ENCODE data around the gene HOXC9.

Gene HOXC9

DNA sequence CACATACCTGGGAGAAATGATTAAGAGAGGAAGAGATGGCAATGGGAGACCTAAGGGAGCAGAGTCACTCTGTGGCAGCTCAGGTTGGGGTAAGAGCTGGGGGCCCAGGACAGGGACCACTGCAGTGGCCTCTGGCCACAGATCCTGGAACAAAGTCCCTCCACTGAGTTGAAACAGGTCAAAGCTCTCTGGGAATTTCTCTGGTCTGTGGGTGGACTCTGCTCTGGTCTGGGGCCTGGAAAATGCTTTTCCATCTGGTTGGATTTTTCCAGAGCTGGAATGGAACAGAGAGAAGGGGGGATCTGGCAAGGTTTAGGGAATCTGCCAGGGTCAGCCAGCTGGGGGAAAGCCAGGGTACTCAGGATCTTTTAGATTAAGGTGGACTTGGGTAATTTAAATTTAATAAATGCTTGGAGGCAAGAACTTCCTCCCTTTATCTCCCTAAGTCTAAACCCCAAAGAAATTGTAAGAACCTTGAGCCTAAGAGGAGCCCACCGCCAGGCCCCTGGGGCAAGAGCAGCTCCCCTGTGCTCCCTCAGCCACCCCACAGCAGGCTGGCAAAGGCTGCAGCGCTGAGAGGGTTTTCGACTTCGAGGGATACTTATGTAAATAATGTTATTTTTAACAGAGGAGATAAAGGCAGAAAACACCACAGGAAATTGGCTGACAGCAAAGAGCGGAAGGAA is 11.3 kb upstream of the HOXC9 start:
- DNase-seq (ENCODE audit: low read depth, low spot score), result no peak

DNA sequence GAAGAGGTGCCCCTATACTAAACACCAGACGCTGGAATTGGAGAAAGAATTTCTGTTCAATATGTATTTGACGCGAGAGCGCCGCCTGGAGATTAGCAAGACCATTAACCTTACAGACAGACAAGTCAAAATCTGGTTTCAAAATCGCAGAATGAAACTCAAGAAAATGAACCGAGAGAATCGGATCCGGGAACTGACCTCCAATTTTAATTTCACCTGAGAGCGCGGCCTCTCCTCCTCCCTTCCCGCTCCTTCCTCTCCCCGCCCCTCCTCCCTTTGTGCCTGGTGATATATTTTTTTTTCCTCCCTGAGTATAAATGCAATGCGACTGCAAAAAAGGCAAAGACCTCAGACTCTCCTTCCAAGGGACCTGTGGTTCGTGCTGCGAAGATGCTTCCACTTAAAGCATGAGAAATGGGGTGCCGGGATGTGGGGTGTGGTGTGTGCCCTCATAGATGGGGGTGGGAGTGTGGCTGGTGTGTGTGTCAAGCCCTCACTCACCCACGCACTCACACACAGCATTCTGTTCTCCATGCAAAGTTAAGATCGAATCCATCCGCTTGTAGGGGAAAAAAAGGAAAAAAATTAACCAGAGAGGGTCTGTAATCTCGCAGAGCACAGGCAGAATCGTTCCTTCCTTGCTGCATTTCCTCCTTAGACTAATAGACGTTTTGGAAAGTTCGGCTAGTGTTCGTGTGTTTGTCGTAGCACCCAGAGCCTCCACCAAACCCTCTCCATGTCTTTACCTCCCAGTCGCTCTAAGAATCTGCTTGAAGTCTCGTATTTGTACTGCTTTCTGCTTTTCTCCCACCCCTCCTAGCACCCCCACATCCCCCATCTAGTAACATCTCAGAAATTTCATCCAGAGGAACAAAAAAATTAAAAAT is 10.5 kb upstream of the HOXC9 start:
- no peak for DNase-seq (ENCODE audit: low read depth, low spot score)

DNA sequence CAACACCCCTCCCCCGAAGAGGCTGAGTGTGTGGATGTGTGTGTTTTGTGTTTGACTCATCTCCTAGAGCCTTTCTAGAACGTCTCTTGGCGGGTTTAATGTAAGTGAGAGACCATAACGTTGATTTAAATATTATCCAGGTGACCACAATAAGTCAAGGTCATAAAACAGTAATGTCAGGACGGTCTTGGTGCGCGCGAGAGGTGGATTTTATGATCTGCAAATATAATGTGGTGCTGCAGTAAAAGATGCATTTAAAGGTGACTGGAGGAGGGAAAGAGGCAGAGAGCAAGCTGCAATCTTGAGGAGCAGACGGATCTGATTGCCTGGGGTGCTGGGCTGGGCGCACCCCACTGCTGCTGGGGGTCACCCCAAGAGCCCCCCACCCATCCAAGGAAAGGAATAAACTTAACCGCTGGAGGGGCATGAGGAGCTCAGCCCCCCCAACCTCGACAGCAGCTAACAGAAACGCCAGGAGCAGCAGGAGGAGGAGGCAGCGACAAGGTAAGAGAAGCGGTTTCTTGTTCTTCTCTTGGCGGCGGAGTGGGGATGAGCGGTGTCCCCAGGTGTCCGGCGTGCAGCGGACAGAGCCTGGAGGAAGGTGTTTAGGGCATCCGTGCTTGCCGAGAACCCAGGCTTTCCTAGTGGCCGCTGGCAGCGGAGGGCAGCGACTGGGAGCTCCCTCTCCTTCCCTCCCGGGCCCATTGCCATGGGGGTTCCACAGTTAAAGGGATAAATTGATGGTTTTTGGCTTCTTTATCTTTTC is 9.5 kb upstream of the HOXC9 start:
- no peak for DNase-seq (ENCODE audit: low read depth, low spot score)

DNA sequence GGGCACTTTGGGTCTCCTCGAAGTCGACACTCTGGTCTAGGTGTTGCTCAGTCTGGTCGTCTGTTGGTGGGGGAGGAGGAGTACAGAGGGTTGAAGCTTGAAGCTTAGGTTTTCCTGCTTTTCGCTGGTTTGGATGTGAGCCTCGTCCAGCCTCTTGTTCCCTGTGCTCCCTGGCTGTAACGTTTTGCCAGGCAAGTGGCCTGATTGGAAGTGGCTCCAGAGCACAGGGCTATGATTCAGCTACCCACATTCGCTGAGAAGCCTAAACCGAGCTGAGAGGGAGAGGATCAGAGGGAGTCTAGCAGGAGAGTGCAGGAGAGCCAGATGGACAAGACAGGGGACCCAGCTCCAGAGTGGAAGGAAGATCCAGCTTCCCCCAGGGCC is 8.9 kb upstream of the HOXC9 start:
- no peak for DNase-seq (ENCODE audit: low read depth, low spot score)

DNA sequence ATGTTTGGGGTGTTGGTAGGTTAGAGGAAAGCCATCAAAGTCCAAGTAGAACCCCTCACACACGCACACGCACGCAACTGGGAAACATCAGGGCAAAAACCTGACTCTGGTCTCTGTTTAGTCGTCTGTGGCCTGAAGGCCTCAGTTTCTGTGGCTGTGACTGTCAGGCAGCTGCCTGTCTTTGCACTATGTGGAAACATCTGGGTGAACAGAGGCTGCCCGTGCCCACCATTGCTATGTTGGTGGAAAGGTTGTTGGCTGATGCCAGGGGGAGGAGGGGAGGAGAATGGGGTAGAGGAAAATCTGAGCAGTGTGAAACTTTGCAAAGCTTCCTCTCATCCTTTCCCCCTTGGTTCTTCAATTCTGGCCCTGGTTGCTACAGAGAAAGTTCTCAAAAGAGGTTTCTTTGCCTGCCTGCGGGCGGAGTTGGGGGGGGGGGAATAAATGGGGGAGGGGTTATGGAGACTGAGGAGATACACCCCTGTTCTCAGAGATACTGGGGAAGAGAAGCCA is 7.5 kb upstream of the HOXC9 start:
- DNase-seq (ENCODE audit: low read depth, low spot score), result no peak

DNA sequence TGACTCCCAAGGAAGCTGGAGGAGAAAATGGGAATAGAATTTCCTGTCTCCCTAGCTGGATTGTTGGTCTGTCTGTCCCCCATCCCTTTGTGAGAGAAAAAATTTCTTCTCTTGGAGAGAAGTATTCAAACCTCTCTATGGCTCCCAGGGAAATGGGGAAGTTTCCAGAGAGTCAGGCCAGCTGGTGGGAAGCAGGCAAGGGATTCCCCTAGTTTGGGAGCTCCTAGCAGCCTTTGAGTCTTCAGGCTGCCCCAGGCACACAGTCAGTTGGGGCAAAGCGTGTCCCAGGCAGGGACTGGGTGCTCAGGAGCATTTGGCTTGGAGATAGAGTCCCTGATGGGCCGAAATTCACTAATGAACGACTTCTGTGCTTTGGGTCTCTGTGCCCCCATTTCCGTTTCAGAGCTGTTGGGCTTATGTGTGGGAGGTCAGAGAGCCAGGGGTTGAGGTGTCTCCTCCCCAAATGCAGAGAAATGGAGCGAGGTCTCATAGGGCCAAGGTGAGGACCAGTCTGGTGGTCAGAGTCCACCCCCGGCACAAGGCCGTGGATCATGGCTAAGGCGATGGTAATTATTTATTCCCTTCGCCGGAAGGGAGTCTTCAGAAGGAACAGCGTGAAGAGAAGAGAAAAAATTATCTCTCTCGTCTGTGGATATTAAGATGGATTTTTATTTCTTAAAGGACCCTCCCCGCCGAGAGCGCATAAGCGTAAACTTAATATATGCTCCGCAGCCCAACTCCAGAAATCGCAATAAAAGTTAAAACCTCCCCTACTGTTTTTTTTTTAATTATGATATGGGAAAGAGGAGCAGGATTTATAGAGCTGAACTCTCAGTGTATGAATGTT is 6.6 kb upstream of the HOXC9 start:
- no peak for DNase-seq (ENCODE audit: low read depth, low spot score)

DNA sequence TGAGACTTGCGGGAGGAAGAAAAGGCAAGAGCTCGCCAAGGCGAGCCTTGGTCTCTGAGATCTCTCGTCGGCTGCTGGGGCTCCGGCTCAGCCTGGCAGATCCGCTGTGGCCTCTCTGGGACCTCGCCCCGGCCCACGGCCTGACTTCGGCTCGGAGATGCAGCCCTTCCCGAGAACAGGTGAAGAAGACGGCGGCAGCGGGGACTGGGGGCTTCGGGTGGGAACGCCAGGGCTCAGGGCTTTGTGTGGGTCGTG is 6.0 kb upstream of the HOXC9 start:
- no peak for DNase-seq (ENCODE audit: low read depth, low spot score)

DNA sequence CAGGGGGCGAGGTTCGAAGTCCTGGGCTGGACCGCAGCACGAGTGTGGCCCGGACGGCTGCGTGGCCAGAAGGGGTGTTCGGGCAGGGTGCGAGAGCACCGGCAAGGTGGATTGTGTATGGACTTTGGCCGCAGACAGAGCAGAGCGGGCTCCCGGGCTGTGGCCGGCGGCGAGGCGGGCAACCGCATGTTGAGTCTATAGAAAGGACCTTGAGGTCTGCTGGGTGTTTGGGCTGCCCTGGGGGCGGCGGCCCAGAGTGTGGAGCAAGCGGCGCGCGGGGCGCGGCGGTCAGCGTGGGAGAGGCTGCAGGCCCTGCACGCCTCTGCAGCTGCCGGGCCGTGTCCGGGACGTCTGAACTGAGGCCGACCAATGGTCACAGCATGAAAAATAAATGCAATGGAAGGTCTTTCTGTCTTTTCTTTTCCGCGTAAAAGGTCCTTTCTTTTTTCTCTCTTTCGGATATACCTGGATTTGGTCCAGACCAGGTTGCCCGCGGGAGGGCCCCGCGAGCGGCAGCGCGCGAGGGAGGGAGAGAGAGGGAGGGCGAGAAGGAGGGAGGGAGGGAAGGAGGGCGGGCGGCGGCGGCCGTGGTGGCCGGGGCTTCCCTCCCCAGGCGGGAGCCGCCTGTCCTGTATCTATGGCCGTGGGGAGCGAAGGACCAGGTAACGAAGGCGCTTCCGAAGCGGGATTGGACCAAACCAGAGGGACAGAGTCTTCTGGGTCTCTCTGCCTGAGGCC is 5.5 kb upstream of the HOXC9 start:
- no peak for DNase-seq (ENCODE audit: low read depth, low spot score)

DNA sequence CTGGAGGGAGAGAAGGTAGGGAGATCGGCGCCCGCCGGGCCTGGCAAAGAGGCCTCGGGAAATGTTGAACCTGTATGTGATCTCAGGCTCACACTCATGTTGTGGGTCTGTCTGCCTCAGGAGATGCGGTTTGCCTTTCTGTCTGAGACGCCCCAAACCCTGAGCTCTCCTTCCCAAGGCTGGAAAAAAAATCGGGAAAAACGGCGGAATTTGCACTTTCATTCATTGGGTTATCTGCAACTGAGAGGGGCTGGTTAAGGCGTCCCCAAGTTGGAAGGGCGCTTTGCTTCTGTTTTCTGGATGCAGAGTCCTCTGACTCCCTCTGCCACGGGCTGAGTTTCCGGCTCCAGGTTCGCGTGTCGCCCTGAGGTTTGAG is 5.0 kb upstream of the HOXC9 start:
- DNase-seq (ENCODE audit: low read depth, low spot score), result no peak

DNA sequence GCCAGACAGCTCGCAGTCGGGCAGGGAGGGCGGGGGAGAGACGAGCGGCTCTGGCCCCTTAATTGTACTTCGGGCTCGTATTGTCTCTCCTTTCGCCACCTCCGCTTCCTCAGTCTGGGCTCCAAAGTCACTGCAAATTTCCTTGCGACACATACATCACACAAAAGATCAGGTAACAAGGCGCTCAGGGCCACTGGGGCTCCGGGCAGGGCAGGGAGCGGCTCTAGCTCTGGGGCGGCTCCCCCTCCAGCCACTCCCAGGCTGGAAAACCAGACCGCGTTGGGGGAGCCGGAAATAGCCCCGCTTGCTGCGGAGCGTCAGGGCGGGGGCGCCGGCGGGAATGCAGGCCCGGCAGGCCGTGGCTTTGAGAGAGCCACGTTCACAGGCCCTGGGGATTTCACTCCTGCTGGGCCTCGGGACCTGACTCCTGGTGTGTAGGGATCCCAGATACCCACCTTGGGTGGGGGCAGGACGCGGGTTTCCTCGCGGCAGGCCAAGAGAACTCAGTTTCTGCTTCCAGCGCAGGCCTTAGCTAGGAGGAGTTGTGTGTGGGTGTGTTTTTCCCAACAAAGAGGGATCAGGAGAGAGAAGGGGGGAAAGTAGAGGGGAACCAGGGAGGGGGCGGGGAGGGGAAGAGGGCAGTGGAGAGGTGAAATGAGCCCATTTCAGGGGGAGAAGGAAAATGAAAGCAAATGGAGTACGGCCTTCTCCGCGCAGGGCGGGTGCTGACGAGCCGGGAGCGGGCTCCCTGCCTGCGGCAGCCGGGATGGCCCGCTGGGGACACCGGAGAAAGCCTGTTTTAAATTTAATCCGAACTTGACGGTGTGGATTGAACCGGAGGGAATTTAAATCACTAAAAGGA is 4.4 kb upstream of the HOXC9 start:
- DNase-seq (ENCODE audit: low read depth, low spot score), result no peak

DNA sequence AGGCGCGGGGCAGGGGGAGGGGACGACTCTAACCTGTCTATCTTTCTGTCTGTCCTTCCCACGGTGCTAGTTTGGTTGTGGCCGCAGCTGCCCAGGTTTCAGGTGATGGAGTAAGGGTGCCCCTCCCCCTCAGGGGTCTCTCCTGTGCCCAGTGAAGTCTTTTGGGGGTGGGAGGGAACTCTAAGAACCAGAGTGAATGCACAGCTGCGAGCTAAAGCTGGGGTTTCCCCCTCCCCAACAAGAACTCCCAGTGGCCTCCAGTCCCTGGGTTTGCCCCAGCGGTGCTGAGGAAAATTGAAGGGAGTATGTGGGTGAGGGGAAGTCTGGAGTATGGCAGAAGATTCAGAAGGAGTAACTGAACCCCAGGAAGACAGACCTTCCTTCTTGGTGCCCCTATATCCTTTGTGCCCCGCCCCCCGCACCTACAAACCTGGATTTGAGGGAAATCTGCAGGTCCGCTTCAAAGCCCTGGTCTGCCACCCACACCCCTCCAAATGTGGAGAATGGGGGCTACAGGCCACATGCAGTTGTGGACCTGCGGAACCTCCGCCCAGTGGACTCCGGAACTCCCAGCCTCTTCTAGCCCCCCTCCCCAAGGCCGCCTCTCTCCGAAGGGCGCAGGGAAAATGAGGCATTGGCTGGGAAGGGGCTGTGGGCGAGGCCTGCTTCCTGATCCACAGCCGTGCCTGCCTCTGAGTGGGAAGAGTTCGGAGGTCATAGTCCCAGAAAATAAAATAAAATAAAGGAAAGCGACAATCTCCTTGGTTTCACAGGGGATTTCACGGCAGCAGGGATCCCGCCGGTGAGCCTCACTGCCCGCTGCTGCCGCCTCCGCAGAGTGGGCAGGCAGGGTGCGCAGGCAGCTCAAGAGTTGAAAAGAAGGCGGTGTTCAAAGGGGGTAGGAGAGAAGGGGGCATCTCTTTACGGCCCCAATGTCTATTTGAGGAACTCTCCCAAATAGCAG is 3.4 kb upstream of the HOXC9 start:
- DNase-seq (ENCODE audit: low read depth, low spot score), result no peak

DNA sequence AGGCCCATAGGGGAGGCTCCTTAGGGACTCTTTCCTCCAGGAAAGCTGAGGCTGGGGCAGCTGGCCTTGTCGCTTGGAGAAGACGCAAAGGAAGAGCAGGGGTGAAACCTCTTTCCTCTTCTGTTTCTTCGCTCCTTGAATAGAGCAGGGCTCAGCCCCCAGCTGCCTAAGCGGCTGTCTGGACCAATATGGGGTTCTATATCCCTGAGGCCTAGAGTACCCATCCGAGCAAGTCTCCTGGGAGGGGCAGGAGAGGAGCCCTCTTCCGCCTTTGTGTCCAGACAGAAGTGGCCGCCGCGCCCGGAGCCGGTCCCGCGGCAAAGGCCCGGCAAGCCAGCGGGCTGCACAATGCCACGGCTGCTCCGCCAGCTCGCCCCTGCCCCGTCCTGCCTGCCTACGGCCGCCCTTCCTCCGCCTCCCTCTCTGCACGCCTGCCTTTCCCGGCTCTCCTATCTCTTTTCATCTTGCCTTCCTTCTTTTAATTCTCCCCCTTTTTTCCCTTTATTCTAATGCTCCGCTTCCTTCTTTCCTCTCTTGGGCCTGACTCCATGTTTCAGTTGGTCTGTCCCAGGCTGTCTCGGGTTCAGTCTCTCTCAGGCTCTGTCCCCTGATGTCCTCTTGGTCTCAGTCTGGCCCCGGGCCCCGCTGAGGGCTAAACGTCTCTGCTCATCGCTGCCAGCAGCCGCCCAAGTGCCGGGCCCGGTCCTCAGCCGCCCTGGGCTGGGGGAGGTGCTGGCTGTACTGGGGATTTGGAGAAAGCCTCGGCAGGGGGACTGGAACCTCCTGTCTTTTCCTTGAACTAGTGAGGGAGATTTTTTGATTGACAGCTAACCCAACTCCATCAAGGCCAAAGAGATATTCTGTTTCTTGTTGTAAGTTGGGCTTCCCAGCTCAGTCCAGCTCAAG is 2.5 kb upstream of the HOXC9 start:
- DNase-seq (ENCODE audit: low read depth, low spot score), result no peak

DNA sequence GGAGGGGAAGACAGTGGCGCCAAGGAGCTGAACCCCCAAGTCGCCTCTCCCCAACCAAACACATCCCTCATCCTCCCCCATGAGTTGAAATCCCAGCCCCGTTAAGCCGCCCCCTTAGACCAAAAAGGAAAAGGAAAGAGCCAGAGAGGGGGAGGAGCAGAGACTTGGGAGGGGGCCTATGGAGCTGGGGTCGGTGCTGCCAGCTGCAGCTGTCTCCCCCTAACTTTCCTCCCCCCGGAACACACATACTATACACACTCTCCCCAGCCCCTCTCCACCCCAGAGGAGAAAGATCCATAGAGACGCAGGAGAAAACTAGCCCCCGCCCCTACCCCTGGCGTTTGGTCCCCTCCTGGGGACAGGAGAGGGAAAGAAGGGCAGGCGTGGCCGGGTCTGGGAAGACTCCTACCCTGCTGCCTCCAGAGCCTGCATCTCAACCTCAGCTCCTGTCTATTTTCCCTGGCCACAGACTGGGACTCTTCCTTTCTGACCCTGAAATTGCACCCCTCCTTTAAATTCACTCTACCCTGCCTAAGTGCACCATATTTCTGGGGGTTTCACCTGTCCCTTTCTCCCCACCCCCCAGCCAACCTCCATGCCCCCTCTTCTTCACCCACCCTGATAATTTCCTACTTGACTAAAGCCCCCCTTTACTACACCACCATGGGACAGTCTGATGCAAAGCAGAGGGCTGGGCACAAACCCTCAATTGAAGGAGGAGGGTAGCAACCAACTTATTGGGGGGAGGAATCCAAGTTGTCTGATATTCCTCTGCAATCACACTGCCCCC is 1.7 kb upstream of the HOXC9 start:
- DNase-seq (ENCODE audit: low read depth, low spot score), result no peak

DNA sequence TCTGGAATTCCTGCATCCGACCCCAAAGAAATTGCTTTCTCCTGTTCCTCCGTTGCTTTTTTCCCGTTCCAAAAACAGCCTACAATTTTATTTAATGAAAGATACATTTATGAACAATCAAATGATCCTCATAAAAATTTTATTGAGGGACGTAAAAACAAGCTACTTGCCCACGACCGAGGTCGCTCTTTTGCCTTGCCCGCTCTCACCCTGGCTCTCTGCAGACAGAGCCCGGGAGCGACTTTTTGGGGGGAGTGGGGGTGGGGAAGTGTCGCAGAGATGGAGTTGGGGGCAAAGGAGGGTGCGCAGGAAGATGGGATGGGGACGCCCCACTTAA is 1.1 kb upstream of the HOXC9 start:
- no peak for DNase-seq (ENCODE audit: low read depth, low spot score)

DNA sequence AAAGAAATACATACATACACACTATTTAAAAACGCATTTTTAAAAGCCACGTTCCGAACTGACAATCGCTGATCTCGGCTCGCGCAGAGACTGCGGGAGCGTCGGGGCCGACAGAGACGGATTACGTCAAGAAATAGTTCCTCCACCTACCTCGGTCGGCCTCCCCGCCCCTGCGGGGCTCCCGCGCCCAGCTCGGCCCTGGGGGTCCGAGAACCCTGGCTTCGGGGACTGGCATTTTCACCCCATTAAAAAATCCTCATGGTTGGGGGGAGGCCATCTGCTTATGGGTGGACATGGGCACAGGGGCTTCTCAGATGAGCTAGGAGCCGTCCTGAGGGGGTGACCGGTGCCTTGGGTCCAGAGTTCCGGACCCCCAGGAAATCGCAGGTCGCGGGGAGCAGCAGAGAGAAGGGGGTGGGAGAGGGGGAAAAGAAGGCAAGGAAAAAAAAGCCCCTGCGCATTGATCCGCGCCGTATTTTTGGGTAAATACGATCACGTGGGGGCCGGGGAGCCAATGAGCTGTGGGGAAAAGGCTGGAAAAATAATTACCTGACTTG is 324 bp upstream of the HOXC9 start:
- no peak for DNase-seq (ENCODE audit: low read depth, low spot score)

DNA sequence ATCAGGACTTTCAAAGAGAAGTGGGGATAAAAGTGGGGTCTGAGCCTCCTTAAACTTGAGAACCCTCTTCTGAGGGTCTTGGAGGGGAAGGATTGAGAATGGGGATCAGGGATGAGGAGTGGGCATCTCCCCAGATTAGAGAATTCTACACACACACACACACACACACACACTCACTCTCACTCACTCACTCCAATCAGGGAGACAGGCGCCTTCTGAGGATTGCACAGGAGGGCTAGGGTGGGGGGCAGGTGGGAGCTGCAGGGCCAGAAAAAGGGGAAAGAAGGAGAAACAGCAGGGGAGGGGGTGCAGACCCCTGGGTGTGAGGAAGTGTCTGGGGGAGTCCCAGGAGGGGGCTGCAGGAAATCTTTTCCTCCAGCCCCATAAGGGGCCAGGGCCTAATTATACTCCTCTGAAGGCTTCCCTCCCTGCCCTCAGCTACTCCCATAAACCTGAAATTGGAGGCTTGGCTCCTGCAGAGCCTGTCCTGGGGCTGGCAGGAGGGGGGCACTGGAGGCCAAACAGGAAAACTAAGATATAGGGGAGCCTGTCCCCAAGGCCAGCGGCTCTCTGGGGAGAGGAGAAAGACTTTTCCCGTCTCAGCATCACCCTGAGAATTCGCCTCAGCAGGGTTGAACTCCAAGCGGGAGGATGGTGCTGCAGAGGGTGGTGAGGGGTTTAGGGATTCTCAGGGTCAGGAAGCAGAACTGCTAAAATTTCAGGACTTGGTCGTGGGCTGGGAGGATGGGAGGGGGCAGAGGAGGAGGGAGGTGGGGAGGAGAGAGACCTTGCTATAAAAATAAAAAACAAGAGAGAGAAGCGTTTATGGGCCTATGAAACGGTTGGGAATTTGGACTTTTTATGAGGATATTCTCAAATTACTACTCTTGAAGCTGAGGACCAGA is 1.6 kb downstream of the HOXC9 start:
- DNase-seq (ENCODE audit: low read depth, low spot score), result no peak

Measured in activated naive CD8-positive, alpha-beta T cell treated with anti-CD3 and anti-CD28 coated beads, Interleukin-2, amount 50 U/mL, for 16 hours (primary cell).